HG03064 (cell line): ENCODE data around the gene ELP2.

Source experiments
- ATAC-seq: cut with Tn5 transposase; IDR thresholded peaks from one replicate; pipeline ENCODE4 v1.9.1; 2021; ENCODE audit warnings: low read depth; ENCODE audit not compliant: unreplicated experiment

ELP2 gene

DNA sequence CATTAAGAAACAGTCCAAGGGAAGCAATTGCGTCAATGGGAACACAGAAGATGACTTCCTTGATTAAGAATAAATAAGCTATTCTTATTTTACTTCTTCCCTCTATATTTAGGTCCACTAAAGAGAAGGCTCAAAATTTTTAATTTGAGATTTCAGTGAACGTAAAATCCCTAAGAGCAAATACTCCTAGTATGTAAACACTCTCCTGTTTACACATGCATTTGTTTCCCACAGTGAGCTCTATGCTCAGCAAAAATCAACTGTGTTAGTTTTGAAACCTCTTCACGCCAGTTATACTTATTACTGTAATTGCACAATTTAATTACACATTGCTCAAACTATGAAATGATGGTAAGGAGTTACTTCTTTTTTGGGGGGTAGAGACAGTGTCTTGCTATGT lies 9.4 kb upstream of the ELP2 start:
- ATAC-seq = no peak

DNA sequence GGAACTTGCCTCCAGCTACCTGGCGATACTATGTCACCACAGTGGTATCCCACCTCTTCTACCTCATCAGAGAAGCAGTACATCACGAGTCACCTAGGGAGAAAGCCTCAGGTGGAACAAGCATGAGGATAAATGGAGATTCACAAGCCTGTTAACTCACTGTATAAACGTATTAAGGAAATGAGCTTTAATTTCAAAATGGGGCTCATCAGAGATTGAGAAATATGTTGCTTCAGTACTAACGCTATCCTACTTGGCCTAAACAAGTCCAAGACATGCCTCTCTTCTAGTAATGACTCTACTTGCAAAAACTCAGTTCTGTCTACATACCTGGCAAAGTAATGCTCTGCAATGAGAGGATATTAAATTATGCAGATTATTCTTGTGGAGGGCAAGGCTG lies 4.9 kb upstream of the ELP2 start:
- ATAC-seq = no peak

DNA sequence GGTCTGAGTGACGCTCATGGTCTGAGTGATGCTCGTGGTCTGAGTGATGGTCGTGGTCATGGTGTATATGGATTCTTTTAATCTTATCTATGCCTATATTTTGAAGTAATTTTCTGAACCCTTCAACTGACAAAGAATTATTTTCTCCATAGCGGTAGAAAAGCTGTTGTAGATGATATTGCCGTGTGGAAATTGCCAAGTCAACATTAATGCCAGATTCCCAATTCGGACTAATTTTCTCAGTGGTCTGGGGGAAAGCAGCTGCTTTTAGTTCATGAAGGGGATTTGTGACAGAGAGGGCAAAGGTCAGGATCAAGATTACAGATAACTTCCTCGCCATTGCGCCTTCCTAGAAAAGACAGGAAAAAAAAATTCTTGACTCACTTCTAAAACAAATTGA lies 3.0 kb upstream of the ELP2 start:
- ATAC-seq = no peak

DNA sequence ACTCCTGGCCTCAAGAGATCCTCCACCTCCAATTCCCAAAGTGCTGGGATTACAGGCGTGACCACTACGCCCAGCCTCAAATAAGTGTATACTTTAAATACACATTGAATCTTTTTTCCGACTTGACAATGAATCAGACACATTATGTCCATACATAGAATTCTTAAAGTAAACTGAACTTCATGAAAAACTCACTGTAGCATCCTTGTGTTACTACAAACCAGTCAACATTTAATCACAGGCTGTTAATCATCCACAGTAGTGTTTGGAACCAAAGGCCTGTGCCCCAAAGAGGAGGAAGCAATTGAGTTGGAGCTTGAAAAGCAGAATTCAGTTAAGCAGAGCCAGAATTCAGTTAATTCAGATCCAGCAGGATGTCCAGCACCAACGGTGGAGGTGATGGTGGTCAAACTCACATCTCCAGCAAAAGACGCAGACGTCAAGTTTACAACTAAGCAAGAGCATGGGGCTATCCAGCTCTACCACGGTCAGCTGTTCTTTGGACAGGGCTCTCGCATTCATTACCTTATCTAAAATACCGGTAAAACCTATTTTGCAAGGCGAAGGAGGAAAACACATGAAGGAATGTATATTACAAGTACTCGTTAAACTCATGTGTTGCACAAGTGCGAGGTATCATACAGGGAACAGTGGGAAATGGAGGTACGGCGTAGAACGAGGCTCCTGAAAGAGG lies 1.7 kb upstream of the ELP2 start:
- no peak for ATAC-seq

DNA sequence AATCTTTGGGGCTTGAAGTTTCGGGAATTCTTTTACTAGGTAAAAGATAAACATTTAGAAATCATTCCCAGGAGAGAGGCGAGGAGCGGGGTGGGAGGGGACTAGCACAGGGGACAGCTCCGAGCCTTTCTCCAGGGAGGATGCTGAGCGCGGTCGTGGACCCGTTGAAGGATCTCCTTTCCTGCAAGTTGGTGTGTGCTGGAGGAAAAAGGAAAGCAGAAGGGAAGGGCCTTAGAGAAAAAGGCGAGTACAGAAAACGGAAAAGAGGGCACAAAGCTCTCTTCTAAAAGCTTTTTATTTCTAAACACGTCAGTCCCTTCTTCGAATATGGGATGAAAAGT lies 1.2 kb upstream of the ELP2 start:
- no peak for ATAC-seq

DNA sequence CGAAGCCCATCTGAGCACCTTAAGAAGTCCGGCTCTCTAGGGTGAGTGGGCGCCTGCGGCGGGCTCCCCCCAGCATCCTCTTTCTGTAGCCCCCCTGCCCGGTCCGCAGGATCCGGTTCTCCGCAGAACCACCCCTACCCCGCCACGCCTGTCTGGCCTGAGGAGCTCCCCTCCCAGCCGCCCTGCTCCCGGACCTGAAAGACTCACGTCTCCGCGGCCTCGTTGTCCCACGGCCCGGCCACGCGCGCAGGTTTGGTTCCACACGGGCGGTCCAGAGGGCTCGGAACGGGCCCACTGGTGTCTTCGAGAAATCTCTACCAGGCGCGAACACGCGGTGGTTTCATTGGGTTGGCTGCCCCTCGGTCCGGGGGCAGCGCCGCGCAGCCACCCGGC lies 796 bp upstream of the ELP2 start:
- ATAC-seq = peak; percentile 19

DNA sequence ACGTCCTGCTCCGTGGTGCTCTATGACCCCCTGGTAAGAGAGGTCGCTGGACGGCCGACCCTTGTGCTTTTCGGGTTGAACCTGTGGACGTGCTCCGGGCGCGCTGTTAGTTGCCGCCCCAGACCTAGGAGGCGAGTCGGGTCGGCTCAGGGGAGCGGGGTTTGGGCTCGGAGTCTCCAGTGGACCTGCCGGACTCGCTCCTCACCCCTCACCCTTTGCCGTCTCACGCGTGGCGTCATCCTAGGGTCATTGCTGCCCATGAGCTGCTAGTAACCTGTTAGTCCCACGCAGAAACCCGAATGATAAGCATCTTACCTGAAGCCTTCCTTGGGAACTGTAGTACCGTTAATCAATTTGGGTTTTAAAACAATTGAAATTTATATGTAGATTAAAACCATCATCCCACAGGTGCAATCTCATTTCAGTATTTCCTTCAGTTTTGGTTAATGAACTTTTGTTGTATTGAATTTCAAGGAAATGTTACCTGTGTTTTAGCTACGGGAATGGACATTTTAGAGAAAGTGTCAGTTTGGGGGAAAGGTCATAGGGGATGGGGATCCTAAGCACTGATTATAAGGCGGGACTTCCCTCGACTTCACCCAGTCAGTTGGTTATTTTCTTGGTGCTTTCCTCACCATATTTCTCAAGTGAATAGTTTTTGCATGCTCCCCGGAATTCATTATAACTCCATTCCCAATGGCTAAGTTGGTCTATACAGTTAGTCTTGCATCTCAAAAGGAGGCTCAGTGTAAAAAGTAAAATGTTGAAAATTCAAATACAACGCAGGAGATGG lies 536 bp downstream of the ELP2 start:
- peak; percentile 11 for ATAC-seq

DNA sequence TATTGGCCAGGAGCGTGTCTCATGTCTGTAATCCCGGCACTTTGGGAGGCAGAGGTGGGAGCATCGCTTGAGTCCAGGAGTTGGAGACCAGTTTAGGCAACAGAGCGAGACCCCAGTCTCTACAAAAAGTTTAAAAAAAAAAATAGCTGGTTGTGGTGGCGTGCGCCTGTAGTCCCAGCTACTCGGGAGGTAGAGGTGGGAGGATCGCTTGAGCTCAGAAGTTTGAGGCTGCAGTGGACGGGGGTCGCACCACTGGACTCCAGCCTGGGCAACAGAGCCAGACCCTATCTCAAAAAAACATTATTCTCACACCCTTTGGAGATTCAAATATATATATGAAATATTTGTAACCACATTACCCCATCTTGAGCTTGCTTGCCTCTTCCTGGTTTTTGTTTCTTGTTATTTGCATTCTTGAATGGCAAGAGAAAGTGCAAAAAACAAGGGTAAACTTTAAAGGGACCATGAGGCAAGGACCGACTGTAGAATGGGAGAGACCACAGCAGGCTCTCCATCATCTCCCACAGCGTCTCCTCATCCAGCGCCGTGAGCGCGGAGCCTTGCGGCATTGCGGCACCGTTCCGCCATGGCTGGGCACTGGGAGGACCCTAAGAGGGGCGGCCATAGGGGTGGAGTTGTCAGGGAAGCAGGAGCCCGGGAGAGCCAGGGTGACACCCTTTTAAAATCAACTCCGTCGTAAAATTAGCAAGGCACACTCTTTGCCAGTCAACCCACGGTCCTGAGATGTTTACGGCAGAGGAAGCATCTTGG lies 1.4 kb downstream of the ELP2 start:
- ATAC-seq = no peak

DNA sequence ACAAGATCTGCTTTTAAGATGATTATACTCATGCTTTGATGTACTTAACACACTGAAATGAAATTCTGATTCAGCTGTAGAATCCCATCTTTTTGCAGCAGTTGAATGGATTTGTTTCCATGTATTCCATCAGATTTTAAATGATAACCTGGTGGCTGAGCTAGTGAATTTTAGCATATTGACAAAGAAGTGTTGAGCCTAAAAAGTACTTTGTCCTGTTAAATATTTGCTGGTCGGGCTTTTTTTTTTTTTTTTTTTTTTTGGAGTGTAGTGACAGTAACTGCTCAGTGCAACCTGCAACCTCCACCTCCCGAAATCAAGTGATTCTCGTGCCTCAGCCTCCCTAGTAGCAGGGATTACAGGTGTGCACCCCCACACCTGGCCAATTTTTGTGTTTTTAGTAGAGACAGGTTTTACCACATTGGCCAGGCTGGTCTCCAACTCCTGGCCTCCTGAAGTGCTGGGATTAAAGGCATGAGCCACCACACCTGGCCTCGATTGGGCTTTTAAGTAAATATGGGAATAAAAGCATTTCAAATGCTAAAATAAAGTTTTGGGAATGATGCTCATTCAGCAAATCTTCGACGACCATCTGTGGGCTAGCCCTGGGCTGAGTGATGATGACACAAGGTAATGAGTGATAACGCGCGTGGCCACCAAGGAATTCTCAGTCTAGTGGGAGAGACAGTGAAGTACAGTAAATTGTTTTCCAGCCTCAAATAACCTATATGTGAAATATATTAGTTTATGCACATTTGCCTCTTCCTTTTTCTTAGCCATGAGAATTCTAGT lies 2.2 kb downstream of the ELP2 start:
- no peak for ATAC-seq

DNA sequence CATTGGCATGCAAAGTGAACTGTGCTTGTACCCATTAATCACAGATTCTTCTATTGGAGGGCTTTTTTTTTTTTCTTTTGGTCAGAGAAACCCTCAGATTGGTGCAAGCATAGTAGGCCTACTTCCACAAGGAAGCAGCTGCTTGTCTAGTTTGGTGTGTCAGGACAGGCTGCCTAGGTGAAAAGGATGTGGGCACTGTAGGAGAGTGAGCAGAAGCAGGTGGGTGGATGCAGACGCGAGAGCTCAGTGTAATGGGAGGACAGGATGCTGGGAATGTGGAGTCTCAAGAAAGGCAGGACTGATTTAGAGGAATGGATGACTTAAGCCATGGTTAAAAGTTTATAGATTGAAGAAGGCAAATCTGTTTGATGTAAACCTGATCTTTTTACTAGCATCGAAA lies 3.1 kb downstream of the ELP2 start:
- ATAC-seq = no peak

DNA sequence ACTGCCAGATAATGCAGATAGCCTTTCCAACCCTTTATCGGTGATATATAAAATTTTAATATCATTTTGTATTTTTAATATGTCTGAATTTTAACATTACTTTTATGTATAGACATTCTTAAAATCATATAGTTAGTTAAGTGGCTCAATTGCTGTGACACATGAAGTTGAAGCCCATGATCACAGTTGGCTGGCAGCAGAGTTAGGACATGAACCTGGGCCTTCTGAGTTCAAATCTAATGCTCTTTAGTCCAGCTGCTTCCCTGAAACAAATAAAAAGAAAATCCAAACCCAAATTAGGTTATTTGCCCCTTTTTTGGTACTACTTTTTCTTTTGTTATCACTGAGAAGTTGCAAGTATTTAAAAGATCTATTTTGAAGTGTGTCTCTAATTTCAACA lies 5.6 kb downstream of the ELP2 start:
- ATAC-seq = no peak

DNA sequence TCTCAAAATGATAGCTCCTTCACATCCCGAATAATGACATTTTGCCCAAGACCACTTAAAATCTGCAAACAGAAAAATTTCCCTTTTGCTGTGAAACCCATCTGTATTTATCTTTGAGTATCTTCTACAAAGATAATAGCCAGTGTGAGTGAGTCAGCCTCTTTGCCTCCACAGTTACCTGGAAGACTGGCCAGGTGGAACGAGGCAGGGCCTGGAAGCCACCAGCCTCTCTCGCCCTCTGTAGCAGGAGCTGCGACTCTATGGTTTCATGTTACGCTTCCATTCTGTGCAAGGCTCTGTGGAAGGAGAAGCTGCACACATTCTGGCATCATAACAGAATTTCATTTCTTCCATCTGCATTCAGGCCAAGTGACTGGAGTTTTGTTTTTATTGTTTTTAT lies 9.5 kb downstream of the ELP2 start:
- no peak for ATAC-seq

DNA sequence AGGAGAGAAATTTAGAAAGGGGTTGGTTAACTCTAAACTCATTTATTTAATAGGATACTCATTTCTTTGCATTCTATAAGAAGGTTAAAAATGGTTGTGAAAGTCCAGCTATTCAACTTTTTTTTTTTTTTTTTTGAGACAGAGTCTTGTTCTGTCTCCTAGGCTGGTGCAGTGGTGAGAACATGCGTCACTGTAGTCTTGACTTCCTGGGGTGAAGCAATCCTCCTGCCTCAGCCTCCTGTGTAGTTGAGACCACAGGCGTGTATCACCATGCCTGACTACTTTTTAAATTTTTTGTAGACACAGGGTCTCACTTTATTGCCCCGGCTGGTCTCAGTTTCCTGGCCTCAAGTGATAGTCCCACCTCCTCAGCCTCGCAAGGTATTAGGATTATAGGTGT lies 11.9 kb downstream of the ELP2 start:
- ATAC-seq = no peak

DNA sequence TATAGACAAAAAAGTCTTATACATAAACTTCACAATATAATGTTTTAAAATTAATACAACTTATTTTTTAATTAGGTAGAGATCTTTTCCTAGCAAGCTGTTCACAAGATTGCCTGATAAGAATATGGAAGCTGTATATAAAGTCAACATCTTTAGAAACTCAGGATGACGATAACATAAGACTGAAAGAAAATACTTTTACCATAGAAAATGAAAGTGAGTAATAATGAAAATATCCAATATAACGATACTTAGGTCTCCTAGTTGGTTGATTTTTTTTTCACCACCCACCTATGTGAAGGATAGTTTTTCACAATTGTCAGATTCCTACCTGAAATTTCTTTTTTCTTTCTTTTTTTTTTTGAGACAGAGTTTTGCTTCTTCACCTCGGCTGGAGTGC lies 13.1 kb downstream of the ELP2 start:
- no peak for ATAC-seq

DNA sequence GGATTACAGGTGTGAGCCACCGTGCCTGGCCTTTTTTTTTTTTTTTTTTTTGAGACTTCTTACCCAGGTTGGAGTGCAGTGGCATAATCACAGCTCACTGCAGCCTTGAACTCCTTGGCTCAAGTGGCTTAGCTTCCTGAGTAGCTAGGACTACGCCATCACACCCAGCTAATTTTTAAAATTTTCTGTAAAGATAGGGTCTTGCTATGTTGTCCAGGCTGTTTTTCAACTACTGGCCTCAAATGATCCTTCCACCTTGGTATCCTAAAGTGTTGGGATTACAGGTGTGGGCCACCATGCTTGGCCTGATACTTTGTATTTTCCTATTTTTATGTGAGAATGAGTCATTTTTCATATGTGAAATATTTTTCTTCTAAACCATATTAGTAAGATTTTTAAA lies 13.7 kb downstream of the ELP2 start:
- ATAC-seq = no peak

DNA sequence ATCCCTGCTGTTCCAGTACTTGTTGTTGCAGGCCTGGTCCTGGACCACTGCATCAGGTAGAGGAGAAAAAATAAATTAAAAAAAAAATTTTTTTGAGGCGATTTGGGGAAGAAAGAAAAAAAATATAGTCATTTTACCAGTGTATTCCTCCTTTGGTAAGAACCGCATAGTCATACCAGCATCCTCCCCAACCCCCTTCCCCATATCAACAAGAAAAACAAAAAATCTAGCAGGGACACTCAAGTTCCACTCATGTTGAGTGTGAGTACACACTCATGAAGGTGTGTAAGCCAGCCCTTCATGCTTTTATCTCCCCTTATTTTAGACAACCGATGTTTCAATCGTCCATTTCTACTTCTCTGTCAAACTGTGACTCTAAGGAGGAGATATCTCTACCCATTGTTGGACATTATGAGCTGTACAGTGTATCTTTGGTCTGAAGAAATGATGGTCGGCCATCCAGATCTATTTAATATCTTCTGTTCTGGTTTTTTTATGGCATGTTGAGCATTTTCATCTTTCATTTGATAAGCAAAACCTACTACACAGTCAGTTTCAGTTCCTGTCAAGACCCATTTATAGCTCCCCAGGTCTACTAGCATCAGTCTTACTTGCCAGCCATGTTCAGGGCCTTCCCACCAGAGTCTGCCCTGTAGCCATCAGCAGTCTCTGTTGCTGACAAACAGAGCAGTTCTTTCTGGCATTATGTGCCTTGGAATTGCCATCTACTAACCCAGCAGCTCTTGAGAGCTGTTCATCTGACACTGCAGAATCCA lies 20.0 kb downstream of the ELP2 start:
- peak; percentile 94 for ATAC-seq

DNA sequence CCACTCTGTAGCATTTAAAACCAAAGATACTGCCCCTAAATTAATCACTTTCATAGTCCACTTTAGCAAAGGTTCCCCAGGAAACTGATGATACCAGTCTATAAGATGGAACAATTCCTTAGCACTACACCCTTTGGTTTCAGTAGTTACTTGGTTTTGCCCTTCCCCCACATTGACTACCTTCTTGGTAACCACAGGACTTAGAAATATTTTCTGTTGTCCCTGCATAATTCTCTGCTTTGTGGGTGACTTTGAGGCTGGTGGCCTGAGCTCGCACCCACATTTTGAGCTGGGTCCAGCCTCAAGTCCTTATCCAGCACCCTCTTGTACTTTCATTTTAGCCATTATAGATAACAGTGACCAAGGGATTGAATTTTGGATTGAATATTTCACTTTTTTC lies 23.1 kb downstream of the ELP2 start:
- ATAC-seq = no peak

DNA sequence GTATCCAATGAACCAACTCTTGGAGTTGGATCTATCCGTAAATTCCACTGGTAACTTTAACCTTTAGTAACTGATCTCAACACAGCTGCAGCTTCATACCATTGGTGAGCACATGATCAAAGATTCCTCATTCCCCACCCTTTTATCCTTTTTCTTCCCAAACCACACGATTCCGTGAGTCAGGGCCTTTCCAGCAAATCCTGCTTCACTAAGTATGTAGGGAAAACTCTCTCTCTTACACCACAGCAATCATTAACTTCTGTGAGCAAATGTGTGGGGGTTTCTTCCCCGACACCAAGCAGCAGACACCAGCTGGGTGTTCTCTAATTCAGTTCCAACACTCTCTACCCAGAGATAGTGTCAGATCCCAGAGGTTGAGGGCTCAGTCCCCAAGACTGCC lies 23.5 kb downstream of the ELP2 start:
- no peak for ATAC-seq

DNA sequence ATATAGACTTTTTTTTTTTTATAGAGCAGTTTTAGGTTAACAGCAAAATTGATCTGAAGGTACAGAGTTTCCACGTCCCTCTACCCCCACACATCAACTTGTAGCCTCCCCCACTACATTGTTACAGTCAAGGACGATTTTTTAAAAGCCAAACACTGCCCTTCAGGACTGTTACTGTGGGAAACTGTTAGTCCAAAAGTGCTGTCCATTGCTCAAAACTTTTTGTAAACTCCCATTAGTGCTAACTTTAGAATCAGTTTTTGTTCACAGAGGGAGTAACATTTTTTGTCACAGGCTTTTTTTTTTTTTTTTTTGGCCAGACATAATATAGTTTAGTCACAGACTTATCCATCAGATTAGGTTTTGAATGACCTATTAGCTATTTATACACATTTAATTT lies 24.1 kb downstream of the ELP2 start:
- ATAC-seq = no peak
